CD4-positive, alpha-beta T cell treated with Interleukin-4 for 4 hours (primary cell): ENCODE data around the gene CFAP92.

Experiments
- DNase-seq: peaks from one replicate; pipeline ENCODE4 v3.0.0-alpha.2; 2020

CFAP92 gene

DNA sequence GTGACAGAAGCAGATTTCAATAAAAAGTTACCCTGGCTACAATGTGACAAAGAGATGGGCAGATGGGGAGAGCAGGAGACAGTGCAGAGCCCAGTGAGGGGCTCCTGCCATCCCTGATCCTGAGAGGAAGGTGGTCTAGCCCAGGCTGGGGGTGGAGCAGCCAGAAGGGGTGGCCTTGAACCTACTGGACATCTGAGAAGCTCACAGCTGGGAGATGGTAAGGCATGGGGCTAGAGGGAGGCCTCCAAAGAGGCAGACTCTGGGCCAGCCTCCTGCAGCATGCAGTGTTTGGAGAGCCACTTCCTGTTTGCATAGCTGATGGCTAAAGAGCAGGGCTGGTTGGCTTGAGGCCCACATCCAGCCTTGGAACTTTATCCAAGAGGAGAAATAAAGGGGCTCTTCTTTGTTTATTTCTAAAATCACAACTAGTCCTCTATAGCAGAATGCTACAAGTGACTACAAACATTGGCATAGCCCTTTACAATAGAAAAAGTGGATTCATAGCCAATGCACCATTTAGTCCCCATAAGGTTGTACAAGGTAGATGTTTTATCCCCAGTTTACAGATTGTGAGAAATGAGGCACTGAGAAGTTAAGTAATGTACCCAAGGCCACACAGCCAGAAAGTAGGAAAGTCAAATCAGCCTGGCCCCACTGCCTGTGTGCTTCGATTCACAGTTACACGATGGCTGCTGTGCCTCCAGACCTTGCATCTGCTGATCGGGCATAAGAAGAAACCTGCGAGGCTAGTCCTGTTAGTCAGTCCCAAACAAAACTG is 11.8 kb upstream of the CFAP92 start:
- DNase-seq = no peak

DNA sequence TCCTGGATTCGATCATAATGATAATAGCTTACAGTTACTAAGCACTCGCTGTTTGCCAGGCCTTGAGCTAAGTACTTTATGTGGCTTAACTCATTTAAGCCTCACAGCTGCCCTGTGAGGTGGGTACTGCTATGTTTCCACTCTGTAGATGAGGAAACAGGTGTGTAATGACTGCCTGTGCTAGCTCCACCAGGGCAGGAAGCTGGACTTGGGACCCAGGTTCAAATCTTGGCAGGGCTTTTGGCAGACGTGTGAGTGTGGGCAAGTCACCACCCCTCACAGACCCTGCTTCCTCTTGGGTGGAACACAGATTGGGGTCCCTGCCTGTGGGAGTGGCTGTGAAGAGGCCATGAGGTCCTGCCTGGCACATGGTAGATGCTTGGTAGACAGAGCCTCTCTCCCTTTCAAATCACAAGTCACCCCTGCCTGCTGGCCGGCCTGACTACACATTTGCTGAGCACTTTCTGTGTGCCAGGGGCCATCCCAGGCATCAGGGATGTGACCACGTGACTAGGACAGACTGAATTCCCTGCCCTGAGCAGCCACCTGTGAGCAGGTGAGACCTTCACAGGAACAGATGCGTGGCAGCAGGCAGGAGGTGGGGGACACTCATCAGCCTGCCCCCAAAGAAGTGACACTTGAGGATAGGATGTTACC is 10.9 kb upstream of the CFAP92 start:
- DNase-seq = no peak

DNA sequence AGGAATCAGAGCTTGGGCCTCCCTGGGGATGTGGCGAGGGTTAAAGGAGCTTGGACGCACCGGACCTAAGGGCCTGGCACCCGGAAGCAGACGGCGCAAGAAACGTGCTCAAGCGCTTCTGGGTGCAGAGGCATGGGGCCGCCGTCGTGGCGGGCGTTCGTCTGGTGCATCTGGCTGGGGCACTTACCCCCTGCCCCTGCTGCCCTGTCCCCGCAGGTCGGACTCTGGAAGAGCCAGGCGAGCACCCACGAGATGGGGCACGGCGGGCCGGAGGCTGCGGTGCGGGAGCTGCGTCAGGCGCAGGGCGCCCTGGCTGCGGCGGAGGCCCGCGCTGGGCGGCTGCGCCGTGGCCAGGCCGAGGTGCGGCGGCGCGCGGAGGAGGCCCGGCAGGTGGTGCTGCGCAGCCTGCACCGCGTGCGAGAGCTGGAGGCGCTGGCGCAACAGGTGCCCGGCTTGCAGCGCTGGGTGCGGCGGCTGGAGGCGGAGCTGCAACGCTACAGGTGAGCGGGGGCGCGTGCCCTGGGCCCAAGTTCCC is 9.8 kb upstream of the CFAP92 start:
- DNase-seq = peak; percentile 33

DNA sequence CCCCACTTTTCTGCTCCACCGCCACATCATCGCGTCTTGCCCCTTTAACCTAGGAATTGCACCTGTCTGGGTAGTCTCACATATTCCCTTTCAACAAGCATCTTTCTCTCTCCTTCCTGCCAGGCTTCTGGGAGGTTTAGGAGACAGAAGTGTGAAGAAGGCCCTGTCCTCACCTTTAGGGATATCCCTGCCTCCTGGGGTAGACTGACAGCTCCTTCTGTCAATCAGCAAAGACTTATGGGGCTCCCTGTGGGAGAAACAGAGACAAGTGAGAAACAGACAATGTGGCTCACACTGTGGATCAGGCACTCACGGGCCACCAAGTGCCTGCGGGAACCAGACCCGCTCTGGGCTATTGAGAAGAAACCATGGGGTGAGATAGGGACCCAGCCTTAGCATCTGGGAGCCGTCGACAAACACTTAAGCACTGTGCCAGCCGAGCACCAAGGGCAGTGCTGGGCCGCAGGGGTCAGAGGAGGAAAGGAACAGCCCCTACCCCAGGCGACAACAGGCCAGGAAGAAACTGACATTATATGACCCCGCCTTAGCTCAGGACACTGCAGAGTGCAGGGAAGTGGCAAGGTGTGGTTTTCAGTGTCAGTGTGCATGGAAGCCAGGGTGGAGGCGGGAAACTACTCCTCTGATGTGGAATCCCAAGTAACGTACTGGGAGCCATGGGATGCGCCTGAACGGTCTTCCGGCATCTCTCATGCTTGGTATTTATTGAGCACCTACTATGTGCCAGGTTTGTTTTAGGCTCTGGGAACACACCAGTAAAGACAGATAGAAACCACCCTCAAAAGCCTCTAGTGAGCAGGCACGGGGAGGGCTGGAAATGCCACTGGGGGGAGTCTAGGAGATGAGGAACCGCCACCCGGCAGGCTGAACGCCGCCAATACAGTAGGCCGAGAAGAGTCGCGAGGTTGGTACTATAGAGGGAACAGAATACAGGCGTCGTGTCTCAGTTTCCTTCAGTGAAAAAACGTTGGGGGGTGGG is 9.0 kb upstream of the CFAP92 start:
- DNase-seq = no peak

GRCh38 chr3:129001806-129002572 is 8.1 kb upstream of the CFAP92 start:
- DNase-seq = no peak

DNA sequence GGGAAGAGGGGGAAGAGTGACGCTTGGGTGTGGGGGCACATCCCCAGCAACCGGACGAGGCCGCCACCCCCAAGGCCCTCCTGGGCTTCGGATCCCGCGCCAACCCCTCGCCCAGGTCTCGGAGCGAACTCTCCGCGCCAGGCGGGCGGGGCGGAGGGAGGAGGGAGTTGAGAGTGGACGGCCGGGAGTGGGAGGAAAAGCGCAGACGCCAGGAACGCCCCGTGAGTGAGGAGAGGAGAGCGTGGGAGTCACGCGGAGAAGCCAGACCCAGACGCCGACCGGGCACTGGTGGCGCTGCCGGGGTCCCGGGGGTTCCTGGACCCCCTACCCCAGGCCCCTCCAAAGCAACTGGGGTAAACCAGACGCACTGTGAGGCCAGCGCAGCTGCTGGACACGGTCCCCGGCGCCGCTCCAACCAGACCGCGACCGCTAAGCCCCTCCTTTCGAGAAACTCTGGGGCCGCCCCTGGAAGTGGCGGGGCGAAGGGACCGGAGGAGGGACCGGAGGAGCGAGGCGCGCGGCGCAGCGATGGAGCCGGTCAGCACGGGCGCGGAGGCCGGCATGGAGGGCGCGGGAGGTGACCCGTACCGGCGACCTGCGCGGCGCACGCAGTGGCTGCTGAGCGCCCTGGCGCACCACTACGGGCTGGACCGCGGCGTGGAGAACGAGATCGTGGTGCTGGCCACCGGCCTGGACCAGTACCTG is 7.4 kb upstream of the CFAP92 start, which contains the start of gene EFCC1:
EFCC1 (plus strand) TSS at position 204 of the 705 bp plus-strand sequence; CDS start at position 529, 325 bp downstream.
- DNase-seq = no peak

- DNase-seq = no peak
Observed at GRCh38 chr3:129000742-129001100, 6.8 kb upstream of the CFAP92 start.

DNA sequence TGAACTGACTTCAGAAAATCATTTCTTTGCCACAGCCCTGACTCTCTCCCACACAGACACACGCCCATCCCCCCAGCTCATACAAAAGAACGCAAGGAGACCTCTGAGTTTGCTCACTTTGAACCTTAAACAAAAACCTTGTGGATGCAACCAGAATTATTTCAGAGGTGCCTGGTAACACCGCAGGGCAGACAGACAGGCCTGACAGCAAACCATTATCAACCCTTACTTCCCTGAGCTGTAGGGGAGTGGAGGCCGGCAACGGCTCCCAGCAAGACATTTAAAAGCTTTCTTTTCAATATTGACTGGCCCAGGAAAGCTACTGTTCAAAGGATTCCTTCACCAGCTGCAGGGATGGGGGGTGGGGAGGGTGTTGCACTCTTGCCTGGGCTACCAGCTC is 5.2 kb upstream of the CFAP92 start:
- DNase-seq = no peak

GRCh38 chr3:128998561-128998960 is 4.7 kb upstream of the CFAP92 start:
- no peak for DNase-seq

GRCh38 chr3:128997486-128998133 is 3.7 kb upstream of the CFAP92 start:
- no peak for DNase-seq

GRCh38 chr3:128996726-128997125 is 2.9 kb upstream of the CFAP92 start:
- no peak for DNase-seq

- no peak for DNase-seq
Observed at GRCh38 chr3:128996200-128996599, 2.3 kb upstream of the CFAP92 start.

GRCh38 chr3:128995737-128996136 is 1.9 kb upstream of the CFAP92 start:
- no peak for DNase-seq

DNA sequence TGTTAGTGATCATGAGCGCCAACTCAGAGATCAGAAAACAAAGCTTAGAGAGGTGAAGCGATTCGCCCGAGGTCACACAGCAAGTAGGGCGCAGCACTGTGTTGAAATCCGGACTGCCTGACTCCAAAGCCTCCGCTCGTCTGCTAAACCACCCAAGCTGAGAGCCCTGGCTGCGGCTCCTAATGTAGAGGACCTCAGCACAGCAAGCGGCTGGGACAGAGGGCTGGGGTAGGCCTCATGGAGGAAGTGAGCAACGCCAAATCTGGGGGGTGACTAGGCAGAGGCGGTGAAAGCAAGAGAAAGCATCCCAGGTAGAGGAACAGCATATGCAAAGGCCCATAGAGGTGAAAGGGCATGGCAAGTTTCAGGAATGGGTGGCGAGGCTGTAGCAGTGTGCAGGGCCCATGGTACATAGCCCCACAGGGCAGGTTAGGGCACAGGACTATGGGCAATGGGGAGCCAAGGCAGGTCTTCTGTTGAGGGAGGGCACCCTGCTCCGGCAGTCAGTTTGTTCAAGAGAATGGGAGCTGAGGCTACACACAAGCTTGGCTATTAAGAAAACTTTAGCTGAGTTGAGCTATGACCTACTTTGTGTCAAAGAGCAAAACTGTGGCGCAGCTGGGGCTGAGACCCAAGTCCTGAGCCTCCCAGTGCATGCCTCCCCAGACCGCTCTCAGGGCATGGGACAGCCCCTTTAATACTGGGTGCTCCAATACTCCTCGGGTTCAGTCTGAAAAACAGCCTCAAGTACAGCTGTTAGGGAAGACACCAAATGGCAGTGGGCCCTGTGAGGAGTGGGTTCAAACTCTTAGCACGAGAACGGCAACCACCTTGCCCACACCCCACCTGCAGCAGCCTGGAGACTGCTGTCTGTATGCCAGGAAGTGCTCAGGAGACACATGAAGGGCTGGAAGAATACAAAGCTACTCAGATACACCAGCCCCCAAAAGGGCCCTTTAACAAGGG is 988 bp upstream of the CFAP92 start:
- DNase-seq = no peak

- no peak for DNase-seq
Observed at GRCh38 chr3:128994173-128994512, 267 bp upstream of the CFAP92 start.

GRCh38 chr3:128992926-128993460 is 883 bp downstream of the CFAP92 start:
- no peak for DNase-seq

DNA sequence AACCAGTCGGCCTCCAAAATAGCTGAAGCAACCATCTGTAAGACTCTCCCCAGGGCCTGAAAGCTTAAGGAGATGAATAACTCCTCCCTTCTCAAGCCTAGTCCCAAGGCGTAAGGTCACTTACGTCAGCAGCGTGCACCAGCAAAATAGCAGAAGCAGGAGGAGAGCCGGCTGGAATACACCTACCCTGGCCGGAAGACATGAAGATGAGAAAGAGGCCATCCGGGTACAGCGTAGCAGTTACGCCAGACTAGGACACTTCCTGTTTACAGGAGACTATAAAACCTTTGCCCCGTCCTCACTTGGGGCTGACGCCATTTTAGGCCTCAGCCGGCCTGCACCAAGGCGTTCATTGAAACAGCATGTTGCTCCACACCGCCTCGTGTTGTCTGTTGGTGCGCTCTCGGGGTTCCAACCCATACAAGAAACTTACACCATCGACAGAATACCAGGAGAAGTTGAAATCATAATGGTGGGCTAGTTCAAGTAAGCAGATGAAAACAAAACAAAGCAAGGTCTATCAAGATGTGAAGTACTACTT is 2.5 kb downstream of the CFAP92 start:
- no peak for DNase-seq

GRCh38 chr3:128988286-128988685 is 5.6 kb downstream of the CFAP92 start:
- DNase-seq = no peak
